Right ventricle myocardium inferior (tissue), 1 donor: ENCODE measurements around the gene NCOA1. TPM values are rescaled to one million over a fixed set of nuclear protein-coding genes. Genes with fewer than 3 reads are reported as not detected.

Experiments used
- ATAC-seq: fragments of 200-7000 bp; cut with Tn5 transposase; one replicate; pipeline ENCODE4 v1.9.1; 2020; ENCODE audit warnings: mild to moderate bottlenecking, moderate library complexity
- DNase-seq: peaks from one replicate; pipeline ENCODE4 v3.0.0; 2021; ENCODE audit errors: missing footprints
- intact Hi-C: fragments of 100-400 bp; cut with DNase I; formaldehyde crosslinking; loops from one replicate; pipeline ENCODE4 v1.11.0; 2022
- total RNA-seq: library from RNA; stranded (reverse); fragmentation: NEBNext Ultra II Directional; extraction: Animal tissue kit (Norgen Biotek cat#: 25700); gene quantifications from one replicate; pipeline ENCODE4 v1.2.1, GENCODE V29; 2021
- donor health status: DM: no; HTN: yes; CAD: no; lungs with severe emphysema.

The NCOA1 gene
- total RNA-seq, 1 donor from 2014 or later, result 31.0 TPM

DNA sequence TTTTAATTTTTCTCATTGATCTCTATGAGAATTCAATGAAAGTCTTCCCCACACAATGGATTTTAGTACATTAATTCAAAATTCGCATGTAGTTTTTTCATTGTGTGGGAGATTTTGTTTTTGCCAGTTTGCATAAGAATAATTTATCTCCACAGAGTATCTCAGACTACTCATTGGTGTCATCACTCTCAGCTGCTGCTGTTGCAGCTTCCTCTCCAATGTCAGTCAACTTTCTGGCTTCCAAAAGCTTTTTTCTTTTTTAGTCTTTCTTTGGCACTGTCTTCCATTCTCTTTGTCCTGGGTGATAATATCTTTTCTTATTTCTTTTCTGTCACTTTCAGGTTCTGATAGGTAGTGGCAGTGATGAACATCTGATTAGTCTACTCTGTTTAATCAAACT is 251.7 kb downstream of the NCOA1 start:
- intact Hi-C loops, result no loop called here
- ATAC-seq, result no peak
- no peak for DNase-seq

DNA sequence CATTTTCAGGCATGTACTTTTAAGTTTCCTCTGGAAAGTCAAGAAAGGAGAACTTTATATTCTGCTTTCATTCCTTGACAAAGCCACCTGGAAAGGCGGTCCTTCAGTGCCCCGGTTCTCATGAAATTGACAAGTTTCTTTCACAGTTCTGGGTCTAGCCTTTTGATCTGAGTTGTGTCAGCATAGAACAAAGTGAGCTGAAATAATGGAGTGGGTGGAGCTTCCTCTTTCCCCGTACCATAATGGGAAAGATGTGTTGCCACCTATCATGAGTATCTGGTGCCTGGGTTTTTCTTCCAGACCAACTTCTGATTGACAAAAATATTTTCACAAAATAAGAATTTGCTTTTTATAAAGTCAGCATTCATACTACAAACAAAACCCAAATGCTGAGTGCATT is 252.9 kb downstream of the NCOA1 start:
- intact Hi-C loops, result no loop called here
- ATAC-seq (no peak), DNase-seq (no peak)

DNA sequence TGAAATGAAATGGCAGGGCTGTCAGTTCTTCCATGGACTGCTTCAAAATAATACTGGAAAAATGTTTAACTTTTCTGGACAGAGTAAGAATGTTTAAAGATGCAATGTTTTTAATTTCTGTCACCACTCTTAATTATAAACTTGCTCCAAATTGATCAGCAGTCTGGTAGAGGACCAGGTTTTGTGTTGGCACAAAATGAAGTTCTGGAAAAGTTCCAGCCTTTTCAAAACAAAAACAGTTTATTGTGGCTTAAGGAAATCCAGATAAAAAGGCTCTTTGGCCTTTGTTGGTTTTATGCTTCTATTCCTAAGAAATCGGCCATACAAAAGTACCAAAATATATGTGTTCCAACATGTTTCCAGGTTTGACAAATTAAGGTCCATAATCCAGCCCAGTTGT is 253.3 kb downstream of the NCOA1 start:
- intact Hi-C loops, result no loop called here
- ATAC-seq (no peak), DNase-seq (no peak)

DNA sequence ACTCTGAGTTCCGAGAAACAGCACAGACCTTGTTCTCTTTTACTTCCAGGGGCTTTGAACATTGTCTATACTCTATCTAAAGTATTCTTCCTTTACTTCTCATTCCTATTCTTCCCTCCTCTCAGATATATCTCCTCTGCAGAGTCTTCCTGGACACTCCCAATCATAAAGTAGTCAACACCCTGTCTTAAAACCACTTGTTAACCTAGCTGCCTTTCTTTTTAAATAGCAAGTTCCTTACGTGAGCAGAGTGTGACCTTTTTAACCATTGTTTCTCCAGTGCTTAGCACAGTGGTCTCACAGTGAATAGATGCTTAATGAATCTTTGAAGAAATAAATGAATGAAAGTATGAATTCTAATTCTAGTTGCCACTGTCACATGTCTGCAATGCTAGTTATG is 254.8 kb downstream of the NCOA1 start:
- DNase-seq, result no peak
- no peak for ATAC-seq
- intact Hi-C loops, result no loop called here

DNA sequence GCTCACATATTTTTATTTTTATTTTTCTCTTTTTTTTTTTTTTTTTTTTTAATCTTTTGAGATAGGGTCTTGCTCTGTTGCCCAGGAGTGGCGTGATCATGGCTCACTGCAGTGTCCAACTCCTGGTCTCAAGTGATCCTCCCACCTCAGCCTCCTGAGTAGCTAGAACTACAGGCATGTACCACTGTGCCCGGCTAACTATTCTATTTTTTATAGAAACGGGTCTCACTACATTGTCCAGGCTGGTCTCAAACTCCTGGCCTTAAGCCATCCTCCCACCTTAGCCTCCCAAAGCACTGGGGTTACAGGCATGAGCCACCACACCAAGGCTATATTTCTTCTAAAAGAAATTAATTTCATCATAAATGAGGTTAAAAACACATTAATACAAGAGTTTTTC is 256.2 kb downstream of the NCOA1 start:
- no peak for DNase-seq
- intact Hi-C loops, result no loop called here
- no peak for ATAC-seq

DNA sequence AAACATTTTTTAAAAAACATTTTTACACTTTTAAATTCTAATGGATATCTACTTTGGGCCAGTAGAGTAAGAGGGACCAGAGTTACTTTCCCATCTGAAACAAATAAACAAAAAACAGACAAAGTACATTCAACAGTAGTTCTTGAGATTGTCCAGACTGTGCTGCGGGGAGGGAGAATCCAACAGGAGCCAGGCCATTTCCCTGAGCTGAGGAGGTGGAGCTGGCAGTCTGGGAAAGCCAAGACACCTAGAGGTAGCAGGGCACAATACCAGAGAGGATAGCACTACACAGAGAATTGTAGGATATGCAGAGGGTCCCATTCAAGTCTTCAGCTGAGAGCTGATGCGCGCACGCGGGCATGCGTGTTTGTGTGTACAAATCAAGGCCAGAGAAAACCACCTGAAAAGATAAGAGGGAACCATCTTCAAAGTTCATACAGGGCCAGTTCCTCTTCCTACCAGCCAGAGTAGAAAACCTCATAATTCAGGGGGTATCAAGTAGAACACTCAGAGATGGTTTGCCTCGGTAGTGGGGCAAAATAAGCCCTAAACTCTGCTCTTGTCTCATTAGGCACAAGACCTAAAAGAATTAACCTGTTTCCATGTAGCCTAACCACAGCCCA is 258.1 kb downstream of the NCOA1 start:
- DNase-seq (no peak), ATAC-seq (no peak)
- intact Hi-C loops, result no loop called here

DNA sequence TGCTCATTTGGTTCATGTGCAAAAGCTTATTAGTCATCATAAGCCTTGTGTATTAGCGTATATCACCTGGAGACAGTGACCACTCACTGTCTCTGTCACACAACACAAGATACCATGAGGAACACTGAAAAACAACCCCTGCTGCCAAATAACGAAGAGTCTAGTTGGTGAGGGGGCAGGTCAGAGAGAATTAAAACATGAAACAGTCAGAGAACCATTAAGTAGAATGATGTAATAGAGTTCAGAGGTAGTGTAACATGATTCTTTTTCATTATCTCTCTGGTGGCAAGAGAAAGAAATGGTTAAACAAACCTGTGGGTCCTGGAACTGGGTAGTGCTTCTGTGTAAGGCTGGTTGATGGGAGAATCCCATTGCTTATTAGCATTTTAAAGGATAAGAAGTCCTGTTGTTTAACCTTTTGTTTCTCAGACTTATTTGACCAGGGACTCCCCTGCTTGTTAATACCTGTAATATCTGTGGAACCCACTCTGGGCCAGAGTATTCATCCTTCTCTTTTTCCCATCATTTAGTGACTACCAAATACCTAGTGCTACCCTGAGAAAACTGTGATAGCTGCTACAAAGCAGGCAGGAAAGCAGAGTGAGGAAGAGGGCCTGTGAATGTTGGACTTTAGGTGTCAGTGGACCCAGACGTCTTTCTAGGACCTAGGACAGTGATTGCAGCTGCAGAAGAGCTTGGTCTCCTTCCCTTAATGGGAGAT is 264.1 kb downstream of the NCOA1 start:
- DNase-seq, result no peak
- intact Hi-C loops, result no loop called here
- no peak for ATAC-seq

DNA sequence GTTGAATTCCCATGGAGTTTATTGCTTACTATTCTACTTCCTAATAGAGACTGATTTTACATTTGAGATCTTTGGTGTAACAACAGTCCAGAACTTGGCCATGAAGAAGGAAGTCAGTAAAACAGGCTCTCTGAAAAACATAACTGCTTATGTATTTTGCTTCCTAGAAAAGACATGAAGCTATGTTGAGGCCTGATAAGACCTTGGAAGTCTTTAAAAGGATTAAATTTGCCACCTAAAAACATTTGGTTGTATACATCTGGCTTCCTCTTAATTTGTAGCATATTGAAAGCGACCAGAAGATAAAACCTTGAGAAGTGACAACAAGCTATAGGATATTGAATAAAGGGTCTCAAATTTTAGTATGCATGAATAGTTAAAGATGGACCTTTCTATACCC is 265.7 kb downstream of the NCOA1 start:
- intact Hi-C loops, result no loop called here
- DNase-seq, result no peak
- ATAC-seq, result no peak

DNA sequence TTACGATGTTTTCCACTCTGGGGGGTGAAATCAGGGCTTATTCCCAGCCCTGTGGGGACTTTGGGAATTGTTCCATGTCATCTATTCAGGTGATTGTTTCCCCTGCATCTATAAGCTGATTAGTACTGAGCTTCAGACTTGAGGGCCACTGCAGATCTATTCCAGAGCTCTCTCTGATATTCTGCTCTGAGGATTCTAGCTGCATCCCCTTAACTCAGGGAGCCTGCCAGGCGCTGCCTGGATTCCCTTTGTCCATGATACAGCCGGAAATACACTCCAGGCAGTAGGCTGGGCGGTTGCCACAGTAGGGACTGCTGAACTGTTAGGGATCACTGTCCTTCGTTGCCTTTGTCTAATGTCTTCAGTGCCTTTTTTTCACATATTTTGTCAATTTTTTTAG is 270.8 kb downstream of the NCOA1 start:
- intact Hi-C loops, result no loop called here
- peak; percentile 34 for ATAC-seq
- no peak for DNase-seq

DNA sequence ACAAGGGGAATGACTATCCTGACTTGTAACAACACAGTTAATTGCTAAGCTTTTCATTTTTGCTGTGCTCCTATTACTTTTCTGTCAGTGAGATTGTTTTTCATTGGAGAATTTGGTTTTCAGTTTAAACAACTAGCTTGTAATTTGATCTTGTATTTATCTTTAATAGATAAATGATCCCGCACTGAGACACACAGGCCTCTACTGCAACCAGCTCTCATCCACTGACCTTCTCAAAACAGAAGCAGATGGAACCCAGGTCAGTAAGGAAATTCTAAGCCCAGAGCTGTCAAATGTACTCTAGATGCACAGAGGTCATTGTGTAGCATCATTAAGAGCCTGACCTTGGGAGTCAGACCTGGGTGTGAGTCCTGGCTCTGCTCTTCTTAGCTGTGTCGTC is 271.5 kb downstream of the NCOA1 start:
- intact Hi-C loops, result no loop called here
- ATAC-seq (no peak), DNase-seq (no peak)

DNA sequence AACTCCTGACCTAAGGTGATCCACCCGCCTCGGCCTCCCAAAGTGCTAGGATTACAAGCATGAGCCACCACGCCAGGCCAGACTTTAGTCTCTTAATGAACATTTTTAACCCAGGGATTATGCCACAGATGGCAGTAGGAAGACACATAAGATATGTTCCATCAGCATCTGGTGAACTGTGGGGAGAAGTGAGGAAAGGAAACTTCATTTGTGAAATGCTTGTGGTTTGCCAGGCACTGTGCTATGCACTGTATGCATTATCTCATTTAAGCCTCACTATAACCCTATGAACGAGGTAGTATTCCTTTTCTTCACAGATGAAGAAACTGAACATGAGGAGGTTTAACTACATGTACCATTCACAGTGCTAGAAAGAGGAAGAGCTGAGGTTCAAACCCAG is 272.8 kb downstream of the NCOA1 start:
- intact Hi-C loops, result no loop called here
- DNase-seq (no peak), ATAC-seq (no peak)

DNA sequence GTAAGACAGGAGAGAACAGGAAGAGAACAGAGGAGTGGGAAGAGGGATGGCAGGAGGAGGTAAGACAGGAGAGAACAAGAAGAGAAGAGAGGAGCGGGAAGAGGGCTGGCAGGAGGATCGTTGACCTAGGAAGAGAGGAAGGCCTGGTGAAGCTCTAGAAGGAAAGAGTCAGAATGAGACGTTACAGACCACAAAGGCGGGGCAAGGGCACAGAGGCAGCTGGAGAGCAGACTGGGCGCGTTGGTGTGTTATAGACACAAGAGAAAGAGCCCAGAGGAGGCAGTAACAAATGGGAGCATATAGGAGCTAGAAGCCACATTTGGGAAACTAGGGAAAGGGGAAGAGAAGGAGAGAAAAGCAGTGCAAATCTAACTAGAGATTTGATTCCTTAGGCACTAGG is 275.6 kb downstream of the NCOA1 start:
- no peak for DNase-seq
- intact Hi-C loops, result no loop called here
- ATAC-seq, result no peak

DNA sequence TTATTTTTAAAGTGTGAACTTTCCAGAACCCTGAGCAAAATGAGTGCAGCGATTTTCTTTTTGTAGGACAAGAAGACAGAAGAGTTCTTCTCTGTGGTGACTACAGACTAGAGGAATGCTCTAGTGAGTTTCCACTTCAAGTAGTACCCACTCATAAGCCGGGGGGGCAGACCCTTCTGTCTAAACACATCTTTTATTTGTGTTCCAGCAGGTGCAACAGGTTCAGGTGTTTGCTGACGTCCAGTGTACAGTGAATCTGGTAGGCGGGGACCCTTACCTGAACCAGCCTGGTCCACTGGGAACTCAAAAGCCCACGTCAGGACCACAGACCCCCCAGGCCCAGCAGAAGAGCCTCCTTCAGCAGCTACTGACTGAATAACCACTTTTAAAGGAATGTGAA is 277.0 kb downstream of the NCOA1 start:
- intact Hi-C loops, result no loop called here
- ATAC-seq (no peak), DNase-seq (no peak)

DNA sequence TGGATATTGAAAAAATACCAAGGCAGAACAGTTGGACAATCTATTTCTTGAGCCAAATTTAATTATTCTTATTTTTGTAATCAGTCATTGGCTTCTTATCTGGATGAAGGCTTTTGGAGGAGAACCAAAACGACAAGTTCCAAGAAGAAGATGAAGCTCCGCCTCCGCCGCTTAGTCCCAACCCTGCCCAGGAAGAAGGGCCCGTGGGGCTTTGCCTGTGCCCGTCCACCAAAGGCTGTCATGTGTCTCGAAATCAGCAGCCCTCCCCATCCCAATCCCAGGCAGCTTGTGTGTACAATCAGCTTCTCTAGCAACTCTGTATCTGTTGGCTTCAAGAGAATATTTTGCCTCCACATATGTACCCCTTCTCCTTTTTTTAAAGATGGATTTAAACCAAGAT is 277.5 kb downstream of the NCOA1 start:
- ATAC-seq (peak; percentile 70), DNase-seq (peak; percentile 81)
- intact Hi-C loops, result no loop called here

DNA sequence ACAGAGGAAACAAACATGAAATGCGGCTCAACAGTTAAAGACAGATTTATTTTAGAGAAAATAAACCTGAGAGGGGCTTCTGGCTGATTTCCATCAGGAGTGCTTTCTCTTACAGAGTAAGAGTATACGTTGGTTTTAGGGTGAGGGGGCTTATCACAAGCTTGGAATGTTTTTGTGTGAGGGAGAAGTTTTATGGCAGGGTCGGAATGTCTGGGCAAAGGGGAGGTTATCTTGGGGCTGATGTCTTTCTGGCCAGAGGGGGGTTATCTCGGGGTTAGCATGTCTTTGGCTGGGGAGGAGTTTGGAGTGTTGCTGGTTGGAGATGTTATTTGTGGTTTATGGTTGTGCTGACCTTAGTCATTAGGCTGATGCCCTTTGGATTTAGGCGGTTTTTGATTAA is 280.0 kb downstream of the NCOA1 start:
- no peak for DNase-seq
- ATAC-seq, result no peak
- intact Hi-C loops, result no loop called here

DNA sequence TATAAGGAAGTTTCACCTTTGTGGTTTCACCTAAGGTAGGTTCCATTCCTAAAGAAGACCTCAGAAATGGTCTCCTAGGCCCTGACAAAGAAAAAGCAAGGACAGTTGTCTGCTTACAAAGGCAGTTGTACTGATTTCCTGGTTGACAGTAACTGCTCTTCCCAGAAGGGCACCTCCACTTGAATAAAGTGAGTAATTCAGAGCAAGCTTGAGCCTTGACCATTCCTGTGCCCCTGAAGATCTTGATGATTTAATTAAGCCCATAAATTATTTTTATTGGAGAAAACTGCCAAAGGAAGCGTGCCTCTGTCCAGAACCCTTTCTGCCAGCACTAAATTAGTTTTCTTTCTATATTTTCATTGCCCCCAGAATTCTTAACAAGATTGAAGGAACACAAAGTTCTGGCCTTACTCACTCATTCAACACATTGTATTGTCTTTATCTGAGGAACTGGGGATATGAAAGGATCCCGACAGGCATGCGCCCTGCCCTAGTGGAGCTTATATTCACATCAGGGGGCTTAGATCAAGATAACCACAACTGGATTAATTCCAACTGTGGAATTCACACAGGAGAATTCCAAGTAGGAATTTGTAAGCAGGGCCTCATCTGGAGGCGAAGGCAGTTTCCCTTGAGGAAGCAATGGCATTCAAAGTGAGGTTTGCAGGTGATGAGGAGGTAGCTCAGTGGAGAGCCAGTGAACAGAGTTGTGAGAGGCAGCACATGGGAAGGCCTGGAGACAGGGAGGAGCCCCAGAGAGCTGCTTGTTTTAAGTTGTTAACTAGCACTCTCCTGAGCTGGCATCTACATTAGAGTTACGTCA is 280.9 kb downstream of the NCOA1 start:
- intact Hi-C loops, result no loop called here
- DNase-seq (no peak), ATAC-seq (no peak)

DNA sequence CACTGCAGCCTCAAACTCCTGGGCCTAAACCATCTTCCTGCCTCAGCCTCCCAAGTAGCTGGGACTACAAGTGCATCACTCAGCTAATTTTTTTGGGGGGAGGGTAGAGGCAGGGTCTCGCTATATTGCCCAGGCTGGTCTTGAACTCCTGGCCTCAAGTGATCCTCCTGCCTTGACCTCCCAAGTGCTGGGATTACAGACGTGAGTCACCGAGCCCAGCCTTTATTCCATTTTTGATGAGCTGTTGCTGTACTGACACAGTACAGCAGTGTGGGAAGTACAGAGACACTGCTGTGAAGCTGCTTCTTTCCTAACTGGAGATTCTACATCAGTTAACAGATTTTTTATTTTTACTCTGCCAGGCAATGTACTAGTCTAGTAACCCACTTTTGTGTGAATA is 283.3 kb downstream of the NCOA1 start:
- ATAC-seq, result no peak
- intact Hi-C loops, result no loop called here
- DNase-seq, result no peak

DNA sequence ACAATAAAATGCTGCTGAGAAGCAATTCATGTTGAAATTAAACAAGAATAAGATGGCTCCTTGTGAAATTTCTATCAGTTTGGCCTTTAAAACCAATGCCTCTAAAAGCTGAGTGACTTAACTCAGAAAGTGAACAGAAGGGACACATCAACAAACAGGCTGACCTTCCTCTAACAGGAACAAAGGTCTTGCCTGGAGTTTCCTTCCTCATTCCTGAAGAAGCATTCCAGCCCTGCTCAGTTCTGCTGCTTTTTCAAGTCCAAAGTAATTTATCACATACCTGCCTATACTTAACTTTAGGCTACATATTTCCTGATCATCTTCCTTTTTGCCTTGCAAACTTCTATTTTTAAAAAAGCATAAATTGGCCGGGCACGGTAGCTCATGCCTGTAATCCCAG is 288.1 kb downstream of the NCOA1 start:
- no peak for DNase-seq

DNA sequence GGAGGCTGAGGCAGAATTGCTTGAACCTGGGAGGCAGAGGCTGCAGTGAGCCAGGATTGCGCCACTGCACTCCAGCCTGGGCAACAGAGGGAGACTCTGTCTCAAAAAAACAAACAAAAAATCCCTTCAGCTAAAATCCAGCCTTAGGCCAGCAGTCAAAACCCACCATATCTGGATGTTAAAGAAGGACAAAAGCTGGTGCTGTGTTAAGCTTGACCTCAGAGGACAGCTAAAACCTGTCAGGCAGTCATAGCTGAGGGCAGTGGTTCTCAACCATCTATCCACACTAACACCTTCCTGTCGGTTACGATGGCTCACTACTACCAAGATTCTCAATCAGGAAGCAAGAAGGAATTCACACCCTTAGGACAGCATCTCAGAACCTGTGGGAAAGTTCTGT is 292.6 kb downstream of the NCOA1 start:
- intact Hi-C loops, result no loop called here
- no peak for ATAC-seq
- no peak for DNase-seq

More for the DNA sequence above, 288.1 kb downstream of the NCOA1 start:
- intact Hi-C loops, result no loop called here
- no peak for ATAC-seq

DNA sequence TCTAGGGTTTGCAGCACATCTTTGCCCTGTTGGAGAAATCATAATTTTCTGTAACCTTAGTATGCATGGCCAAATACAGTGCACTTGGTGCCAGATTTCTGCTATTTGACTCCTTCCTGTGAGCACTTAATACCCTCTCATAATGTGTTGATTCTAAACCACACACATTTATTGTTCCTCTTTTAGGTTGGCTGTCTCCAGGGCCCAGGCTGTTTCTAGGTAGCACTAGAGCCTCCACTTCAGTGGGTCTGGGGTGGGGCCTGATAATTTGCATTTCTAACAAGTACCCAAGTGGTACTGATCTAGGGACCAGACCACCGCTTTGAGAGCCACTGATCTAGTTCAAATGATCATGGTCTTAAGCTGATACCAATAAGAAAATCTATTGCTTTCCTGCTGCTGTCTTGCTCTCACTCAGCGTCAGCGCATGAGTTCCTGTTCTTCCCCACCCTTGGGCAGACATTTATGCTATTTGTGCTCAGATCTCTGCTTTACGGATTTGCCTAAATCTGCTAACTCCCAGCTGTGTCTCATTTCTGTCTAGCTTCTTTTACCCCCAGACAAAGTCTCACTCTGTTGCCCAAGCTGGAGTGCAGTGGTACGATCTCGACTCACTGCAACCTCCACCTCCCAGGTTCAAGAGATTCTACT is 294.7 kb downstream of the NCOA1 start:
- intact Hi-C loops, result no loop called here
- DNase-seq (no peak), ATAC-seq (no peak)
